ENCODE measurements around the gene OPCML. TPM values are rescaled to one million over a fixed set of nuclear protein-coding genes. Genes with fewer than 3 reads are reported as not detected.

OPCML gene
- total RNA-seq, 1 donor from 2014 or later = 0.12 TPM

DNA sequence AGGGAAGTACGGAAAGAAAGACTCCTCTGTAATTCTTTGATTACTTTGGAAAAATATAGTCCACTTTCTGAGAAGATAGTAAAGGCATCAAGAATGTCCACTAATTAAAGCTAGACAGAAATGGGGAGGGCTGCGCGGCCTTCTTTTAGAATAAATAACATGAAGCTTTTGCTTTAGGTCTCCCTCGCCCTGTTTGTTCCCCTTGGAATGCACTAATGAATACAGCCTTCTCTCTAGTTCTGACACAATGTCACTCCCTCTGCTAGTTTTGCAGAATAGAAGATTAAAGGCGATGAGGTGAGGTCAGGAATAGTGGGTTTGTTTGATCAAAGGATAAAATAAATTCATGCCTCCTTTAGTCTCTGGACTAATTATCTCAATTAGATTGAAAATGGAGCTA lies 543.9 kb downstream of the OPCML start:
- no peak for DNase-seq
- no peak overlapping the region for H3K27ac ChIP-seq
- intact Hi-C loops (cut with DNase I) = no loop called here
- no peak for ATAC-seq
- TF ChIP-seq, protein P1, sequence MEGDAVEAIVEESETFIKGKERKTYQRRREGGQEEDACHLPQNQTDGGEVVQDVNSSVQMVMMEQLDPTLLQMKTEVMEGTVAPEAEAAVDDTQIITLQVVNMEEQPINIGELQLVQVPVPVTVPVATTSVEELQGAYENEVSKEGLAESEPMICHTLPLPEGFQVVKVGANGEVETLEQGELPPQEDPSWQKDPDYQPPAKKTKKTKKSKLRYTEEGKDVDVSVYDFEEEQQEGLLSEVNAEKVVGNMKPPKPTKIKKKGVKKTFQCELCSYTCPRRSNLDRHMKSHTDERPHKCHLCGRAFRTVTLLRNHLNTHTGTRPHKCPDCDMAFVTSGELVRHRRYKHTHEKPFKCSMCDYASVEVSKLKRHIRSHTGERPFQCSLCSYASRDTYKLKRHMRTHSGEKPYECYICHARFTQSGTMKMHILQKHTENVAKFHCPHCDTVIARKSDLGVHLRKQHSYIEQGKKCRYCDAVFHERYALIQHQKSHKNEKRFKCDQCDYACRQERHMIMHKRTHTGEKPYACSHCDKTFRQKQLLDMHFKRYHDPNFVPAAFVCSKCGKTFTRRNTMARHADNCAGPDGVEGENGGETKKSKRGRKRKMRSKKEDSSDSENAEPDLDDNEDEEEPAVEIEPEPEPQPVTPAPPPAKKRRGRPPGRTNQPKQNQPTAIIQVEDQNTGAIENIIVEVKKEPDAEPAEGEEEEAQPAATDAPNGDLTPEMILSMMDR (IDR thresholded peaks at IDR 0.05) = no peak
- no peaks in the 10 kb centered on the region for H3K9me3 ChIP-seq
- no peaks in the 10 kb centered on the region for H3K36me3 ChIP-seq
- H3K4me3 ChIP-seq = no peak overlapping the region
- no peaks in the 10 kb centered on the region for H3K4me1 ChIP-seq
- H3K27me3 ChIP-seq (ENCODE audit: low read depth) = peaks cover 6% of the 10 kb centered on the region

DNA sequence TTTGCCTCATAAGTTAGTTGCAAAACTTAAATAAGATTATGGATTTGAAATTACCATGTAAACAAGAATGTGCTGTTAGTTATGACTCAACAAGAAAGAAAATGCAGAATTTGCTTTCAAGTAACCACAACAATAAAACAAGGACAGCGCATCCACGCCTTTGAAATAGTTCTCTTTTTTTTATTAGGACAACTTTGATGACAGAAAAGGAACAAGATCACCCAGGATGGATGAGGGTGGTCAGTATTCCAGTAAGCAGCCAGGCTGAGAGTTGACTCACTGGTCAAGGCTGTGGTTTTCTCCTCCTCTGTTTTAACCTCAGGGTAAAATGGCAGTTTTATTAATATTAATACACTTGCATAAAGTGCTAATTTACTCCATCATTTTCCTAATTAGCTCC lies 544.4 kb downstream of the OPCML start:
- no peaks in the 10 kb centered on the region for H3K36me3 ChIP-seq
- TF ChIP-seq, protein P1 (IDR thresholded peaks at IDR 0.05) = no peak
- no peak overlapping the region for H3K27ac ChIP-seq
- H3K4me1 ChIP-seq = no peaks in the 10 kb centered on the region
- H3K4me3 ChIP-seq = no peak overlapping the region
- no peak for DNase-seq
- ATAC-seq = no peak
- H3K27me3 ChIP-seq (ENCODE audit: low read depth) = peaks cover 2% of the 10 kb centered on the region
- intact Hi-C loops (cut with DNase I) = no loop called here
- H3K9me3 ChIP-seq = no peaks in the 10 kb centered on the region

- TF ChIP-seq, protein P1 (IDR thresholded peaks at IDR 0.05) = no peak
- DNase-seq = no peak
- intact Hi-C loops (cut with DNase I) = no loop called here
Measured at GRCh38 chr11:132983641-132983978, 548.7 kb downstream of the OPCML start.

DNA sequence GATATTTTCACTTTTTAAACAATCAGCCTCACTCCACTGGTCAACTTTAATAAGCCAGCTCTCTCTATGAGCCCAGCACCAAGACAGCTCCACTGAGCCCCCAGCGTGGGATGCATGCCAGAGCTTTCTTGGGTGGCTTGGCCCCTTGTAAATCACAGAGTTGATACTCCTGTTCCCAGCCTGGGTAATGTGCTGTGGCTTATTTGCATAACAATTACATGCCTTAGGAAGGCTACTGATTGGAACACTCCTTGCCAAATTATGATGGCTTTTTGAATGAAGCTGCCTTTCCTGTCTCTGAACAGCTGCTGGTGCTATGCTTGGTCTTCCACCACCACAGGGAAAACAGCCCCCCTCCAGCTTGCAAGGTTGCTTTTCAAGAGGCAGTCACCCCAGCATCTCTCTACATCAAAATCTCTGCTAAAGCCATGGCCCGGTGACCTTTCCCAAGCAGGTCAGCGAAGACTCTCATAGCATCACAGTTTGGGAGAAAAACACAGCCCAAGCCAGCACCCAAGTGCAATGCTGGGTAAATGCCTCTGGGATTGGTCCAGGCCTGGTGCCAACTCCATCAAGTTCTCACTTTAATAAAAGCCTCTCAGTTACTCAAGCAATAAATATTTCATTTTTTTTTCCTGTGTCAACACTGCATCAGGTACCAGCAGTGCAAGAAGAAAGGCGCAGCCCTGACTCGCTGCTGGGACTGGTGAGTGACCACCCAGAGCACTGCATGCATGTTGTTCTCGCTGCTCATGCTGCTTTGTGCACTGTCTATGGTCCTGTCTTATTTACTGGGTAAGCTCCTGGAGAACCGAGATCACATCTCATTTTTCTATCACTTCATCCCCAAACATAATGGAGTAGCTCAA lies 549.3 kb downstream of the OPCML start:
- Histone ChIP-seq H3K27ac (no peak overlapping the region), H3K27me3 (ENCODE audit: low read depth) (peaks cover 3% of the 10 kb centered on the region), H3K36me3 (no peaks in the 10 kb centered on the region), H3K4me1 (no peaks in the 10 kb centered on the region), H3K4me3 (no peak overlapping the region), H3K9me3 (no peaks in the 10 kb centered on the region)
- ATAC-seq (no peak), DNase-seq (no peak)
- intact Hi-C loops (cut with DNase I) = no loop called here
- TF ChIP-seq, protein P1 (IDR thresholded peaks at IDR 0.05) = no peak

More at GRCh38 chr11:132983641-132983978, 548.7 kb downstream of the OPCML start:
- no peaks in the 10 kb centered on the region for H3K4me1 ChIP-seq
- no peak overlapping the region for H3K27ac ChIP-seq
- ATAC-seq = no peak
- peaks cover under 1% of the 10 kb centered on the region for H3K27me3 ChIP-seq (ENCODE audit: low read depth)
- H3K4me3 ChIP-seq = no peak overlapping the region
- no peaks in the 10 kb centered on the region for H3K36me3 ChIP-seq
- H3K9me3 ChIP-seq = no peaks in the 10 kb centered on the region

GRCh38 chr11:132981131-132981956 lies 551.0 kb downstream of the OPCML start:
- Histone ChIP-seq H3K27ac (no peak overlapping the region), H3K4me3 (no peak overlapping the region), H3K4me1 (no peaks in the 10 kb centered on the region), H3K27me3 (ENCODE audit: low read depth) (peaks cover 3% of the 10 kb centered on the region), H3K36me3 (no peaks in the 10 kb centered on the region), H3K9me3 (no peaks in the 10 kb centered on the region)
- TF ChIP-seq, protein P1 (IDR thresholded peaks at IDR 0.05) = no peak
- ATAC-seq (no peak), DNase-seq (no peak)
- intact Hi-C loops (cut with DNase I) = no loop called here

Data from lower lobe of right lung (tissue), 2 donors.